ENCODE measurements around the gene CBX7. TPM values are rescaled to one million over a fixed set of nuclear protein-coding genes. Genes with fewer than 3 reads are reported as not detected.

CBX7 gene
- total RNA-seq, 1 donor = 14.5 TPM

- Histone ChIP-seq H3K36me3 (ENCODE audit: insufficient read depth, low read length) (no peaks in the 10 kb centered on the region), H3K79me2 (ENCODE audit: insufficient read depth, low read length) (no peaks in the 10 kb centered on the region), H3K4me1 (ENCODE audit: insufficient read depth, low read length) (peaks cover 7% of the 10 kb centered on the region), H2AFZ (ENCODE audit: low read length) (no peak overlapping the region), H3K4me2 (ENCODE audit: insufficient read depth, low read length) (no peak overlapping the region), H4K20me1 (ENCODE audit: insufficient read depth, low read length) (no peaks in the 10 kb centered on the region), H3K27me3 (ENCODE audit: insufficient read depth, low read length) (no peaks in the 10 kb centered on the region), H3K9me3 (ENCODE audit: low read depth, low read length) (peaks cover 7% of the 10 kb centered on the region), H3K4me3 (ENCODE audit: insufficient read depth, low read length) (no peak overlapping the region), H3K27ac (ENCODE audit: low read depth, low read length) (no peak overlapping the region)
- no peak for TF ChIP-seq CTCF (IDR thresholded peaks at IDR 0.05; ENCODE audit: extremely low read depth, low read depth, low read length)
- peak; percentile 27 for DNase-seq (ENCODE audit: insufficient read length, low spot score, missing footprints)
Measured at GRCh38 chr22:39181778-39182177, 29.3 kb upstream of the CBX7 start.

- Histone ChIP-seq H3K9me3 (ENCODE audit: low read depth, low read length) (peaks cover 5% of the 10 kb centered on the region), H3K27me3 (ENCODE audit: insufficient read depth, low read length) (no peaks in the 10 kb centered on the region), H3K4me1 (ENCODE audit: insufficient read depth, low read length) (peaks cover 10% of the 10 kb centered on the region), H3K4me3 (ENCODE audit: insufficient read depth, low read length) (no peak overlapping the region), H3K79me2 (ENCODE audit: insufficient read depth, low read length) (no peaks in the 10 kb centered on the region), H3K36me3 (ENCODE audit: insufficient read depth, low read length) (no peaks in the 10 kb centered on the region), H3K4me2 (ENCODE audit: insufficient read depth, low read length) (no peak overlapping the region), H4K20me1 (ENCODE audit: insufficient read depth, low read length) (no peaks in the 10 kb centered on the region), H3K27ac (ENCODE audit: low read depth, low read length) (no peak overlapping the region), H2AFZ (ENCODE audit: low read length) (no peak overlapping the region)
- DNase-seq (ENCODE audit: insufficient read length, low spot score, missing footprints) = no peak
- TF ChIP-seq CTCF (IDR thresholded peaks at IDR 0.05; ENCODE audit: extremely low read depth, low read depth, low read length) = no peak
Measured at GRCh38 chr22:39181356-39181755, 28.9 kb upstream of the CBX7 start.

GRCh38 chr22:39179841-39180335 is 27.4 kb upstream of the CBX7 start:
- no peak overlapping the region for H3K4me3 ChIP-seq (ENCODE audit: insufficient read depth, low read length)
- peaks cover 5% of the 10 kb centered on the region for H3K9me3 ChIP-seq (ENCODE audit: low read depth, low read length)
- no peaks in the 10 kb centered on the region for H3K36me3 ChIP-seq (ENCODE audit: insufficient read depth, low read length)
- no peak overlapping the region for H2AFZ ChIP-seq (ENCODE audit: low read length)
- no peak overlapping the region for H3K4me2 ChIP-seq (ENCODE audit: insufficient read depth, low read length)
- TF ChIP-seq CTCF (IDR thresholded peaks at IDR 0.05; ENCODE audit: extremely low read depth, low read depth, low read length) = no peak
- H4K20me1 ChIP-seq (ENCODE audit: insufficient read depth, low read length) = no peaks in the 10 kb centered on the region
- no peak overlapping the region for H3K27ac ChIP-seq (ENCODE audit: low read depth, low read length)
- H3K79me2 ChIP-seq (ENCODE audit: insufficient read depth, low read length) = no peaks in the 10 kb centered on the region
- H3K27me3 ChIP-seq (ENCODE audit: insufficient read depth, low read length) = no peaks in the 10 kb centered on the region
- peaks cover 25% of the 10 kb centered on the region for H3K4me1 ChIP-seq (ENCODE audit: insufficient read depth, low read length)
- peak; percentile 18 for DNase-seq (ENCODE audit: insufficient read length, low spot score, missing footprints)

- H3K27ac ChIP-seq (ENCODE audit: low read depth, low read length) = no peak overlapping the region
- no peaks in the 10 kb centered on the region for H4K20me1 ChIP-seq (ENCODE audit: insufficient read depth, low read length)
- H3K4me3 ChIP-seq (ENCODE audit: insufficient read depth, low read length) = no peak overlapping the region
- H3K79me2 ChIP-seq (ENCODE audit: insufficient read depth, low read length) = no peaks in the 10 kb centered on the region
- H3K27me3 ChIP-seq (ENCODE audit: insufficient read depth, low read length) = no peaks in the 10 kb centered on the region
- peak; percentile 60 for DNase-seq (ENCODE audit: insufficient read length, low spot score, missing footprints)
- H3K4me1 ChIP-seq (ENCODE audit: insufficient read depth, low read length) = peaks cover 30% of the 10 kb centered on the region
- H2AFZ ChIP-seq (ENCODE audit: low read length) = no peak overlapping the region
- TF ChIP-seq CTCF (IDR thresholded peaks at IDR 0.05; ENCODE audit: extremely low read depth, low read depth, low read length) = no peak
- peaks cover 5% of the 10 kb centered on the region for H3K9me3 ChIP-seq (ENCODE audit: low read depth, low read length)
- H3K4me2 ChIP-seq (ENCODE audit: insufficient read depth, low read length) = no peak overlapping the region
- no peaks in the 10 kb centered on the region for H3K36me3 ChIP-seq (ENCODE audit: insufficient read depth, low read length)
Measured at GRCh38 chr22:39179401-39179827, 26.9 kb upstream of the CBX7 start.

Data from osteoblast (primary cell).